ENCODE results near the gene RIMS1. TPM values are rescaled to one million over a fixed set of nuclear protein-coding genes. Genes with fewer than 3 reads are reported as not detected.

The RIMS1 gene
- total RNA-seq, 1 donor from 2014 or later: 6.3 TPM

DNA sequence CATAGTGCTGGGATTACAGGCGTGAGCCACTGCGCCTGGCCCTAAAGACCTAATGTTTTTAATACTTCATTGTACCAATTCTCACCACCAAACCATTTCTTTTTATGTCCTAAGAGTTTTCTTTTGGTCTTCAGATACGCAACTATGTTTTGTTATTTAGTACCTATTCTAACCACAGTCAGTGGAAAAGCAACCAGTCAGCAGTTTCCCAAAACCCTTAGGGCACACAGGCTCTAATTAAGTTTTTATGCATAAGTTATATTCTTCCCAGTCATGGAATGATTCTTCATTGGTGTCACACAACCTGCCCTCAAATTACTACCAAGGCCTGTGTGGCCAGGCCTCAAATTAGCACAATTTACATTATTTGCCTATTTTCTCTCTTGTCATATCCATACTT, 487.8 kb downstream of the RIMS1 start:
- H3K4me3 Mint-ChIP-seq: no peak overlapping the region
- peaks cover 3% of the 10 kb centered on the region for H3K4me1 Mint-ChIP-seq
- TF ChIP-seq, protein P1, sequence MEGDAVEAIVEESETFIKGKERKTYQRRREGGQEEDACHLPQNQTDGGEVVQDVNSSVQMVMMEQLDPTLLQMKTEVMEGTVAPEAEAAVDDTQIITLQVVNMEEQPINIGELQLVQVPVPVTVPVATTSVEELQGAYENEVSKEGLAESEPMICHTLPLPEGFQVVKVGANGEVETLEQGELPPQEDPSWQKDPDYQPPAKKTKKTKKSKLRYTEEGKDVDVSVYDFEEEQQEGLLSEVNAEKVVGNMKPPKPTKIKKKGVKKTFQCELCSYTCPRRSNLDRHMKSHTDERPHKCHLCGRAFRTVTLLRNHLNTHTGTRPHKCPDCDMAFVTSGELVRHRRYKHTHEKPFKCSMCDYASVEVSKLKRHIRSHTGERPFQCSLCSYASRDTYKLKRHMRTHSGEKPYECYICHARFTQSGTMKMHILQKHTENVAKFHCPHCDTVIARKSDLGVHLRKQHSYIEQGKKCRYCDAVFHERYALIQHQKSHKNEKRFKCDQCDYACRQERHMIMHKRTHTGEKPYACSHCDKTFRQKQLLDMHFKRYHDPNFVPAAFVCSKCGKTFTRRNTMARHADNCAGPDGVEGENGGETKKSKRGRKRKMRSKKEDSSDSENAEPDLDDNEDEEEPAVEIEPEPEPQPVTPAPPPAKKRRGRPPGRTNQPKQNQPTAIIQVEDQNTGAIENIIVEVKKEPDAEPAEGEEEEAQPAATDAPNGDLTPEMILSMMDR (IDR thresholded peaks at IDR 0.05; ENCODE audit: unreplicated experiment): no peak
- no peak overlapping the region for H3K27ac Mint-ChIP-seq
- H3K36me3 Mint-ChIP-seq: no peaks in the 10 kb centered on the region
- H3K27me3 Mint-ChIP-seq (ENCODE audit: low read depth): no peaks in the 10 kb centered on the region
- DNase-seq (ENCODE audit: low spot score in 2 of 2, unreplicated experiment in 2 of 2): no peak
- no peaks in the 10 kb centered on the region for H3K9me3 Mint-ChIP-seq

DNA sequence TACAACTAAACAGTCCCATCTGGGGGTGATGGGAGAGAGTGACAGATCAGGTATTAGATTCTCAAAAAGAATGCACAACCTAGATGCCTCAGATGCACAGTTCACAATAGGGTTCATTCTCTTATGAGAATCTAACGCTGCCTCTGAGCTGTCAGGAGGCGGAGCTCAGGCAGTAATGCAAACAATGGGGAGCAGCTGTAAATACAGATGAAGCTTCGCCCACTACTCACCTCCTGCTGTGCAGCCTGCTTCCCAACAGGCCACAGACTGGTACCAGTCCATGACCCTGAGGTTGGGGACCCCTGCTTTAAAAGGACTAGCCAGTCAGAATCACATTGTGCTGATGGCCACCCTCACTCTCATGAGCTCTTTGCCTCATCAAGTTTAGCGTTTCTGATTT, 488.5 kb downstream of the RIMS1 start:
- TF ChIP-seq, protein P1 (IDR thresholded peaks at IDR 0.05; ENCODE audit: unreplicated experiment): no peak
- H3K9me3 Mint-ChIP-seq: no peaks in the 10 kb centered on the region
- H3K4me3 Mint-ChIP-seq: no peak overlapping the region
- no peaks in the 10 kb centered on the region for H3K27me3 Mint-ChIP-seq (ENCODE audit: low read depth)
- H3K36me3 Mint-ChIP-seq: no peaks in the 10 kb centered on the region
- no peak overlapping the region for H3K27ac Mint-ChIP-seq
- no peak for DNase-seq (ENCODE audit: low spot score in 2 of 2, unreplicated experiment in 2 of 2)
- peaks cover 3% of the 10 kb centered on the region for H3K4me1 Mint-ChIP-seq

DNA sequence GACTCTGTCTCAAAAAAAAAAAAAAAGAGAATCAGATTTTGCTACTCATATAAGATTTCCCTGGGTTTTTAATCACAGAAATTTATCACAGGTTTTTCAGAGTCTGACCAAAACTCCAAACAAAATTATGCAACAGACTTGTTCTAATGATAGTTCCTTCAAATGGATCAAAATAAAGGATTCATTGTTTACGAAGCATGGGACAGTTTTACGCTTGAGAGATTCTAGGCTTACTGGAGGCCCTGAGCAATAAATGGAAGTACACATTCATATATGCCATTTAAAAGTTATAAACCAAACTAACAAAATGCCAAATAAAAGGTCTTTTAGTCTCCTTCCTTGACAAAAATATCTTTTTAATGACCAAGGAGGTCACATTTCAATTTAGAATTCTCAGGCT, 490.4 kb downstream of the RIMS1 start:
- TF ChIP-seq, protein P1 (IDR thresholded peaks at IDR 0.05; ENCODE audit: unreplicated experiment): no peak
- H3K27ac Mint-ChIP-seq: no peak overlapping the region
- no peak overlapping the region for H3K4me3 Mint-ChIP-seq
- no peaks in the 10 kb centered on the region for H3K9me3 Mint-ChIP-seq
- DNase-seq (ENCODE audit: low spot score in 2 of 2, unreplicated experiment in 2 of 2): no peak
- H3K4me1 Mint-ChIP-seq: peaks cover 3% of the 10 kb centered on the region
- no peaks in the 10 kb centered on the region for H3K36me3 Mint-ChIP-seq
- no peaks in the 10 kb centered on the region for H3K27me3 Mint-ChIP-seq (ENCODE audit: low read depth)

DNA sequence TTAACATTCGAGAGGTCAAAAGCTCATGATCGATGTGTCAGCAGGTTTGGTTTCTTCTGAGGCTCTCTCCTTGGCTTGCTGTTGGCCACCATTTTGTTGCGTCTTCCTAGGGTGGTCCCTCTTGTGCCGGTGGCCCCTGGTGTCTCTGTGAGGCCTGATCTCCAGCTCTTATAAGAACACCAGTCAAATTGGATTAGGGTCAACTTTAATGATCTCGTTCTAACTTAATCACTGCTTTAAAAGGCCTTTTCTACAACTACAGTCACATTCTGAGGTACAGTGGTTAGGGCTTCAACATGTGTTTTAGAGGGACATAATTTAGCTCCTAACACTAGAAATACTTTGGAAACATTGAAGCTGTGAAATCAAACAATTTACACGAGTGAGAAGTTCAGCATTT, 494.7 kb downstream of the RIMS1 start:
- Mint-ChIP-seq H3K27me3 (ENCODE audit: low read depth) (peaks cover 8% of the 10 kb centered on the region), H3K36me3 (no peaks in the 10 kb centered on the region), H3K4me1 (no peaks in the 10 kb centered on the region), H3K27ac (no peak overlapping the region), H3K4me3 (no peak overlapping the region), H3K9me3 (no peaks in the 10 kb centered on the region)
- TF ChIP-seq, protein P1 (IDR thresholded peaks at IDR 0.05; ENCODE audit: unreplicated experiment): no peak
- no peak for DNase-seq (ENCODE audit: low spot score in 2 of 2, unreplicated experiment in 2 of 2)

DNA sequence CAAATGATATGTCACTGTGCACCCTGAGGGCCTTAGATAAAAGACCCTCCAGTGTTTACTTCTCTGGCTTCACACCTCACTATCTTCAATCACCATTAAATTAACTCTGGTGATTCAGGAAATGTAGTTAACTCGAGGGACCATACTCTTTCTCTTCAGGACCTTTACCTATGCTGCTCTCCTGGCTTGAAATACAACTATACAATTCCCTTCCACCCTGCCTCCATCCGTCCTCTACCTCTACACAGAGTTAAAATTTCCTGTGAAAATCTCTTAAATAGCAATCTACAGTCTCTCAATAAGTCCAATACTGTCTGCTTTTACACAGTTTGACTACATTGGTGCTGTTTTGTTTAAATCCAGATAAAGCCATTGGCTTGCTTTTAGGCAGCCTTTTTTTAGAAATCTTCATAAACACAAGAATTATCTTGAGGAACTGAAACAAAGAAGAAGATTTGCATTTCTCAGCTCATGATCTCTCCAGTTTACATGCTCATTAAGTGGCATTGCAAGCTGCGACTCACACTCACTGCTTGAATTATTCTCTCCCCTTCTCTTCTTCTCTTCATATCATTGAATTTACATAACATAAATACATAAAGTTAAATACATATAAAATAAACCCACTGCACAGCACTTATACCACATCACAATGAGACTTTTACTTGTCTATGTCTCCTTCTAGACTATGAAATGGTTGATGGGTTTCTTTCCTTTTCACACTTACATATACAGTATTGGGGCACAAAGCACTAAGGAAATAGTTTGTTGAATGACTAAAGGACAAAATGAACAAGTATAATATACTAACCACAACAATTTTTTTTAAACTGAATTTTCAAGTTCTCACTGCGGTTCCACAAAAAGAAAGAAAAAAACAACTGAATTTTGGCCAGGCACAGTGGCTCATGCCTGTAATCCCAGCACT, 496.5 kb downstream of the RIMS1 start:
- no peaks in the 10 kb centered on the region for H3K4me1 Mint-ChIP-seq
- no peaks in the 10 kb centered on the region for H3K36me3 Mint-ChIP-seq
- DNase-seq (ENCODE audit: low spot score in 2 of 2, unreplicated experiment in 2 of 2): no peak
- TF ChIP-seq, protein P1 (IDR thresholded peaks at IDR 0.05; ENCODE audit: unreplicated experiment): no peak
- peaks cover 8% of the 10 kb centered on the region for H3K27me3 Mint-ChIP-seq (ENCODE audit: low read depth)
- no peak overlapping the region for H3K27ac Mint-ChIP-seq
- H3K4me3 Mint-ChIP-seq: no peak overlapping the region
- H3K9me3 Mint-ChIP-seq: peaks cover 4% of the 10 kb centered on the region

All from mesothelial cell of epicardium (in vitro differentiated cells).